Measurements from ENCODE around the gene MSRB2.

DNA sequence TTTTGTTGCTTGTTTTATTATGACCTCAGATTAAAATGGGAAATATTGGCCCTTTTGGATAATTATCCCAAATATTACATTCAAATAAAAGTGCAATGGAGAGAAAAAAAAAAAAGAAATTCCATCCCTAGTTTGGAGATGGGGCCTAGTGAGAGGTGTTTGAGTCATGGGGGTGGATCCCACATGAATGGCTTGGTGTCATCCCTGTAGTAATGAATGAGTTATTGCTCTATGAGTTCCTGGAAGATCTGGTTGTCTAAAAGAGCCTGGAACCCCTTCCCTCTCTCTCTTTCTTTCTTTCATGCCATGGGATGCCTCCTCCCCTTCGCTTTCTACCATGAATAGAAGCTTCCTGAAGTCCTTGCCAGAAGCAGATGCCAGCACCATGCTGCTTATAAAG lies 44.3 kb downstream of the MSRB2 start:
- TF ChIP-seq CTCF (IDR thresholded peaks at IDR 0.05) (no peak), POLR2A (IDR thresholded peaks at IDR 0.05) (no peak)

Data from esophagus squamous epithelium (tissue), 4 donors.